Liver (tissue), 3 donors: ENCODE data around the gene BRIX1.
A peak's percentile ranks its signal among the peaks of the same experiment; 100 is the strongest.

ENCODE experiments used
- CTCF ChIP-seq: fragments of 150-350 bp; IDR thresholded peaks from 2 replicates; pipeline ENCODE4 v1.5.1; 2017; ENCODE audit warnings: improper control_type of control experiment, low read depth, low read length; ENCODE audit not compliant: missing input control
- EGR1 ChIP-seq, 2 donors: IDR thresholded peaks; 2 replicates each; pipeline ENCODE4 v1.6.1; 2016 to 2018; ENCODE audit warnings: antibody characterized with exemption in 2 of 2, low read depth in 2 of 2
- FOXA1 ChIP-seq: IDR thresholded peaks from 2 replicates; pipeline ENCODE4 v1.6.1; 2016; ENCODE audit warnings: antibody characterized with exemption
- HNF4A ChIP-seq, 2 donors: conservative IDR thresholded peaks; 2 replicates each; pipeline ENCODE4 v1.6.1; 2016; ENCODE audit warnings: antibody characterized with exemption in 2 of 2, mild to moderate bottlenecking in 2 of 2
- JUND ChIP-seq, 2 donors: IDR thresholded peaks; 2 replicates each; pipeline ENCODE4 v1.6.1; 2016; ENCODE audit warnings: antibody characterized with exemption in 2 of 2
- MAX ChIP-seq: IDR thresholded peaks from 2 replicates; pipeline ENCODE4 v1.6.1; 2016; ENCODE audit warnings: antibody characterized with exemption
- RAD21 ChIP-seq, 2 donors: IDR thresholded peaks; 2 replicates each; pipeline ENCODE4 v1.6.1; 2016; ENCODE audit warnings: antibody characterized with exemption in 2 of 2, mild to moderate bottlenecking in 2 of 2
- REST ChIP-seq: IDR thresholded peaks from 2 replicates; pipeline ENCODE4 v1.6.1; 2016; ENCODE audit warnings: antibody characterized with exemption, mild to moderate bottlenecking
- RXRA ChIP-seq, 2 donors: IDR thresholded peaks; 2 replicates each; pipeline ENCODE4 v1.6.1; 2017 to 2018; ENCODE audit warnings: antibody characterized with exemption in 2 of 2, mild to moderate bottlenecking in 1 of 2
- SP1 ChIP-seq: IDR thresholded peaks from 2 replicates; pipeline ENCODE4 v1.6.1; 2018; ENCODE audit warnings: antibody characterized with exemption, mild to moderate bottlenecking
- TAF1 ChIP-seq: conservative IDR thresholded peaks from 2 replicates; pipeline ENCODE4 v1.6.1; 2016; ENCODE audit warnings: antibody characterized with exemption, mild to moderate bottlenecking
- YY1 ChIP-seq: IDR thresholded peaks from 2 replicates; pipeline ENCODE4 v1.6.1; 2016; ENCODE audit warnings: antibody characterized with exemption, mild to moderate bottlenecking
- ZBTB33 ChIP-seq: IDR thresholded peaks from 2 replicates; pipeline ENCODE4 v1.6.1; 2016; ENCODE audit warnings: antibody characterized with exemption
- donor health status: healthy.
- donor health status: healthy.

- peak; percentile 56 for TF ChIP-seq CTCF
- peak; percentile 77 to 81 for TF ChIP-seq RAD21 (IDR thresholded peaks at IDR 0.05)
- no peak for TF ChIP-seq TAF1
- TF ChIP-seq JUND (IDR thresholded peaks at IDR 0.05): no peak
- no peak for TF ChIP-seq REST
- no peak for TF ChIP-seq EGR1 (IDR thresholded peaks at IDR 0.05; ENCODE audit: low read depth in 2 of 2)
- TF ChIP-seq ZBTB33: no peak
- TF ChIP-seq RXRA (IDR thresholded peaks at IDR 0.05): no peak
- no peak for TF ChIP-seq FOXA1
- TF ChIP-seq SP1: no peak
- no peak for TF ChIP-seq MAX
- TF ChIP-seq YY1: no peak
- TF ChIP-seq HNF4A (conservative IDR thresholded peaks at IDR 0.05): no peak
Observed at GRCh38 chr5:34957857-34958690, 42.6 kb downstream of the BRIX1 start.
